Liver (tissue), 9 donors: ENCODE measurements around the gene GPR25. TPM values are rescaled to one million over a fixed set of nuclear protein-coding genes. Genes with fewer than 3 reads are reported as not detected.

Source experiments
- DNase-seq: peaks from one replicate; pipeline ENCODE4 v3.0.0-alpha.2; 2017; ENCODE audit warnings: low spot score
- H3K27ac ChIP-seq, 2 donors: one replicate each; pipeline ENCODE4 v1.7.0; 2013; ENCODE audit warnings: inconsistent platforms in 2 of 2, low read length in 2 of 2, control low read depth in 1 of 2, low read depth in 1 of 2, mild to moderate bottlenecking in 1 of 2
- H3K27me3 ChIP-seq, 4 donors: one replicate each; pipeline versions ENCODE4 v1.6.1 to v1.7.0; 2013; ENCODE audit warnings: low read length in 3 of 4, inconsistent platforms in 1 of 4, mild to moderate bottlenecking in 1 of 4, moderate library complexity in 1 of 4; ENCODE audit not compliant: control insufficient read depth in 4 of 4, insufficient read depth in 4 of 4
- H3K36me3 ChIP-seq, 4 donors: one replicate each; pipeline versions ENCODE4 v1.6.1 to v1.7.0; 2013; ENCODE audit warnings: low read length in 3 of 4, mild to moderate bottlenecking in 3 of 4, low read depth in 1 of 4, moderate library complexity in 1 of 4; ENCODE audit not compliant: control insufficient read depth in 4 of 4, insufficient read depth in 3 of 4
- H3K4me1 ChIP-seq, 4 donors: one replicate each; pipeline versions ENCODE4 v1.6.1 to v1.7.0; 2013; ENCODE audit warnings: low read length in 3 of 4, mild to moderate bottlenecking in 3 of 4, moderate library complexity in 1 of 4; ENCODE audit not compliant: control insufficient read depth in 4 of 4, insufficient read depth in 4 of 4
- H3K4me3 ChIP-seq, 3 donors: one replicate each; pipeline versions ENCODE4 v1.6.1 to v1.7.0; 2013; ENCODE audit warnings: low read length in 3 of 3, control low read depth in 1 of 3, low read depth in 1 of 3, mild to moderate bottlenecking in 1 of 3
- H3K9ac ChIP-seq, 2 donors: one replicate each; pipeline ENCODE4 v1.7.0; 2013; ENCODE audit warnings: low read length in 2 of 2, mild to moderate bottlenecking in 2 of 2, moderate library complexity in 2 of 2, control low read depth in 1 of 2, low read depth in 1 of 2
- H3K9me3 ChIP-seq, 4 donors: one replicate each; pipeline versions ENCODE4 v1.6.1 to v1.7.0; 2013; ENCODE audit warnings: low read length in 3 of 4; ENCODE audit not compliant: control insufficient read depth in 4 of 4
- ATF3 ChIP-seq: IDR thresholded peaks from 2 replicates; pipeline ENCODE4 v1.6.1; 2016; ENCODE audit warnings: antibody characterized with exemption
- CTCF ChIP-seq: fragments of 150-350 bp; IDR thresholded peaks from 2 replicates; pipeline ENCODE4 v1.5.1; 2017; ENCODE audit warnings: improper control_type of control experiment, low read depth, low read length; ENCODE audit not compliant: missing input control
- EGR1 ChIP-seq, 2 donors: IDR thresholded peaks; 2 replicates each; pipeline ENCODE4 v1.6.1; 2016 to 2018; ENCODE audit warnings: antibody characterized with exemption in 2 of 2, low read depth in 2 of 2
- FOXA2 ChIP-seq: IDR thresholded peaks from 2 replicates; pipeline ENCODE4 v1.6.1; 2016; ENCODE audit warnings: antibody characterized with exemption
- GABPA ChIP-seq, 2 donors: IDR thresholded peaks in 1 of 2; conservative IDR thresholded peaks in 1 of 2; 2 replicates each; pipeline ENCODE4 v1.6.1; 2016; ENCODE audit warnings: antibody characterized with exemption in 2 of 2, mild to moderate bottlenecking in 1 of 2, moderate library complexity in 1 of 2
- HNF4A ChIP-seq, 2 donors: conservative IDR thresholded peaks; 2 replicates each; pipeline ENCODE4 v1.6.1; 2016; ENCODE audit warnings: antibody characterized with exemption in 2 of 2, mild to moderate bottlenecking in 2 of 2
- HNF4G ChIP-seq: IDR thresholded peaks from 2 replicates; pipeline ENCODE4 v1.6.1; 2016; ENCODE audit warnings: antibody characterized with exemption
- JUND ChIP-seq, 2 donors: IDR thresholded peaks; 2 replicates each; pipeline ENCODE4 v1.6.1; 2016; ENCODE audit warnings: antibody characterized with exemption in 2 of 2
- MAX ChIP-seq: IDR thresholded peaks from 2 replicates; pipeline ENCODE4 v1.6.1; 2016; ENCODE audit warnings: antibody characterized with exemption
- NR2F2 ChIP-seq: IDR thresholded peaks from 2 replicates; pipeline ENCODE4 v1.6.1; 2016; ENCODE audit warnings: antibody characterized with exemption
- RAD21 ChIP-seq, 2 donors: IDR thresholded peaks; 2 replicates each; pipeline ENCODE4 v1.6.1; 2016; ENCODE audit warnings: antibody characterized with exemption in 2 of 2, mild to moderate bottlenecking in 2 of 2
- REST ChIP-seq: IDR thresholded peaks from 2 replicates; pipeline ENCODE4 v1.6.1; 2016; ENCODE audit warnings: antibody characterized with exemption, mild to moderate bottlenecking
- RXRA ChIP-seq, 2 donors: IDR thresholded peaks; 2 replicates each; pipeline ENCODE4 v1.6.1; 2017 to 2018; ENCODE audit warnings: antibody characterized with exemption in 2 of 2, mild to moderate bottlenecking in 1 of 2
- SP1 ChIP-seq: IDR thresholded peaks from 2 replicates; pipeline ENCODE4 v1.6.1; 2018; ENCODE audit warnings: antibody characterized with exemption, mild to moderate bottlenecking
- TAF1 ChIP-seq: conservative IDR thresholded peaks from 2 replicates; pipeline ENCODE4 v1.6.1; 2016; ENCODE audit warnings: antibody characterized with exemption, mild to moderate bottlenecking
- YY1 ChIP-seq: IDR thresholded peaks from 2 replicates; pipeline ENCODE4 v1.6.1; 2016; ENCODE audit warnings: antibody characterized with exemption, mild to moderate bottlenecking
- ZBTB33 ChIP-seq: IDR thresholded peaks from 2 replicates; pipeline ENCODE4 v1.6.1; 2016; ENCODE audit warnings: antibody characterized with exemption
- WGBS: extraction: QIAGEN DNeasy Blood & Tissue Kit; methylation state at CpG from one replicate; pipeline ENCODE4 v1.1.7; 2013; 5-methylcytosine and 5-hydroxymethylcytosine counted together
- polyA plus RNA-seq, 2 donors: library from polyadenylated mRNA; stranded (reverse) in 1 of 2; unstranded in 1 of 2; fragments of 200-250 nt in 1 of 2; fragments of >200 nt in 1 of 2; fragmentation: Nextera tagmentation in 1 of 2; extraction: Ambion mirVana in 1 of 2; gene quantifications; one replicate each; pipeline versions ENCODE4 v1.2.1 to v1.2.3, GENCODE V29; 2013 to 2015
- total RNA-seq, 2 donors: library from RNA; depleted of rRNA; stranded (reverse); fragments of >200 nt; gene quantifications; one replicate each; pipeline ENCODE4 v1.2.3, GENCODE V29; 2014
- donor health status: healthy.
- donor health status: healthy.
- donor health status: healthy.
- donor health status: healthy.
- donor health status: healthy.

The GPR25 gene
- total and polyA plus RNA-seq, 4 donors: 0.08 to 0.13 TPM; not detected in 2

GRCh38 chr1:200849430-200849829, 23.4 kb upstream of the GPR25 start:
- no peak overlapping the region for H3K9ac ChIP-seq
- peaks cover 3 to 12% (median 10%) of the 10 kb centered on the region in 4 donors for H3K36me3 ChIP-seq
- 93% methylated on average over 6 of the region's 6 CpGs for WGBS
- TF ChIP-seq TAF1: no peak
- TF ChIP-seq SP1: no peak
- TF ChIP-seq EGR1 (IDR thresholded peaks at IDR 0.05; ENCODE audit: low read depth in 2 of 2): no peak
- no peak for TF ChIP-seq CTCF
- TF ChIP-seq ZBTB33: no peak
- no peak for TF ChIP-seq GABPA (IDR thresholded peaks at IDR 0.05 in 1 of 2, conservative IDR thresholded peaks at IDR 0.05 in 1 of 2)
- no peak for TF ChIP-seq ATF3
- TF ChIP-seq NR2F2: no peak
- H3K27me3 ChIP-seq: no peaks in the 10 kb centered on the region
- DNase-seq: no peak
- H3K4me1 ChIP-seq: no peaks in the 10 kb centered on the region
- no peak overlapping the region for H3K27ac ChIP-seq
- no peak overlapping the region for H3K4me3 ChIP-seq
- no peaks in the 10 kb centered on the region for H3K9me3 ChIP-seq

- Histone ChIP-seq H3K4me3 (no peak overlapping the region), H3K27me3 (no peaks in the 10 kb centered on the region), H3K9me3 (no peaks in the 10 kb centered on the region), H3K9ac (no peak overlapping the region), H3K4me1 (no peaks in the 10 kb centered on the region), H3K36me3 (peaks cover 3 to 12% (median 9%) of the 10 kb centered on the region in 4 donors), H3K27ac (no peak overlapping the region)
- no peak for DNase-seq
- TF ChIP-seq REST: no peak
- TF ChIP-seq JUND (IDR thresholded peaks at IDR 0.05): no peak
- TF ChIP-seq YY1: no peak
- no peak for TF ChIP-seq FOXA2
- TF ChIP-seq SP1: no peak
- no peak for TF ChIP-seq MAX
- TF ChIP-seq NR2F2: no peak
- TF ChIP-seq RAD21 (IDR thresholded peaks at IDR 0.05): no peak
- TF ChIP-seq TAF1: no peak
- TF ChIP-seq RXRA (IDR thresholded peaks at IDR 0.05): no peak
- TF ChIP-seq HNF4G: no peak
- no peak for TF ChIP-seq HNF4A (conservative IDR thresholded peaks at IDR 0.05)
- no peak for TF ChIP-seq ATF3
- no peak for TF ChIP-seq GABPA (IDR thresholded peaks at IDR 0.05 in 1 of 2, conservative IDR thresholded peaks at IDR 0.05 in 1 of 2)
- TF ChIP-seq CTCF: no peak
These were observed 22.2 kb upstream of the GPR25 start for GRCh38 chr1:200850554-200850953.
